Astrocyte of the cerebellum (primary cell): Measurements from ENCODE around the gene YPEL2.

ENCODE experiments used
- DNase-seq: peaks from one replicate; pipeline ENCODE4 v3.0.0-alpha.2; 2011; ENCODE audit warnings: low read depth
- H3K4me3 ChIP-seq: 2 replicates; pipeline ENCODE4 v1.5.1; 2011; ENCODE audit warnings: mild to moderate bottlenecking, low read depth, low read length, moderate library complexity
- CTCF ChIP-seq: IDR thresholded peaks from 2 replicates; pipeline ENCODE4 v1.5.1; 2012; ENCODE audit warnings: low read length, low read depth, moderate library complexity, mild to moderate bottlenecking; ENCODE audit errors: missing control alignments
- in situ Hi-C: cut with HindIII; loops from 2 replicates; pipeline ENCODE4 v1.10.0; 2017; ENCODE audit warnings: low sequenced_read_pairs

Gene YPEL2

GRCh38 chr17:59400858-59401257 is 69.4 kb downstream of the YPEL2 start:
- DNase-seq: no peak
- H3K4me3 ChIP-seq: no peak overlapping the region
- in situ Hi-C loops: no loop called here
- TF ChIP-seq CTCF: no peak

GRCh38 chr17:59401274-59401673 is 69.8 kb downstream of the YPEL2 start:
- DNase-seq: no peak
- TF ChIP-seq CTCF: no peak
- in situ Hi-C loops: no loop called here

GRCh38 chr17:59401725-59402124 is 70.3 kb downstream of the YPEL2 start:
- TF ChIP-seq CTCF: no peak
- no peak for DNase-seq
- no peak overlapping the region for H3K4me3 ChIP-seq
- in situ Hi-C loops: no loop called here

More at GRCh38 chr17:59401274-59401673, 69.8 kb downstream of the YPEL2 start:
- H3K4me3 ChIP-seq: no peak overlapping the region

GRCh38 chr17:59402760-59403159 is 71.3 kb downstream of the YPEL2 start:
- TF ChIP-seq CTCF: no peak
- no peak for DNase-seq
- H3K4me3 ChIP-seq: no peak overlapping the region
- in situ Hi-C loops: no loop called here

GRCh38 chr17:59404471-59404870 is 73.0 kb downstream of the YPEL2 start:
- no peak for TF ChIP-seq CTCF
- no peak for DNase-seq
- in situ Hi-C loops: no loop called here
- no peak overlapping the region for H3K4me3 ChIP-seq

GRCh38 chr17:59405944-59406705 is 74.7 kb downstream of the YPEL2 start:
- in situ Hi-C loops: no loop called here
- TF ChIP-seq CTCF: no peak
- DNase-seq: no peak
- no peak overlapping the region for H3K4me3 ChIP-seq
